ENCODE results near the gene TRHDE.

DNA sequence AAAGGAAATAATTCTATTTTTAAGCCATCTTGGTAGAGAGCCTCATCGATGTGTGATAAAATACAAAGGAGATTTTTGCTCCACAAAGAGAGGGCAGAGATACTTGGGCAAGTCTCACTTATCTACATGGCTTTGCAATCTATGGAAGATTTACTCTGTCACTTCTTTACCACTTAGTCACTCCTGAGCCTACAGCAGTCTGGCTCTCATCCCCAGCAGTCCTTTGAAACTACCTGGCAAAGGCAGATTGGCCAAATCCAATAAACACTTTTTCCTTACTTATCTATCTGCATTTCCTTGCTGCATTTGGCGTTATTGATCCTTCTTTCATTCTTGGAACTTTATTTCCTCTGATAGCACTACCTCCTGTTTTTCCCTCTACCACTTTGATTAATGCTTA, 170.0 kb downstream of the TRHDE start:
- no peak for TF ChIP-seq POLR2A (IDR thresholded peaks at IDR 0.05; ENCODE audit: low read length)
- TF ChIP-seq GATA1 (IDR thresholded peaks at IDR 0.05; ENCODE audit: low read depth, low read length), result no peak
